Activated CD4-positive, alpha-beta memory T cell treated with anti-CD3 and anti-CD28 coated beads, Interleukin-2, amount 10 ng/mL, durations not matched to agents 7 days and 5 days (primary cell): ENCODE measurements around the gene ACSL4. TPM values are rescaled to one million over a fixed set of nuclear protein-coding genes. Genes with fewer than 3 reads are reported as not detected.
A peak's percentile ranks its signal among the peaks of the same experiment; 100 is the strongest.

Source experiments
- CTCF ChIA-PET: fragments of 350-600 bp; sonication (Branson Sonifier 250); formaldehyde crosslinking; loops from one replicate; lab custom pipeline; 2021; ENCODE audit warnings: antibody characterized with exemption, inconsistent platforms; lab: Charles Lee
- POLR2A ChIA-PET: fragments of 350-600 bp; sonication (Branson Sonifier 250); formaldehyde crosslinking; loops from one replicate; lab custom pipeline; 2021; ENCODE audit warnings: antibody characterized with exemption; lab: Charles Lee
- DNase-seq: peaks from one replicate; pipeline ENCODE4 v3.0.0-alpha.2; 2020
- H3K27ac Mint-ChIP-seq: one replicate; pipeline ENCODE4 v1.8.0; 2021; ENCODE audit warnings: mild to moderate bottlenecking, mixed read lengths
- H3K27me3 Mint-ChIP-seq: one replicate; pipeline ENCODE4 v1.8.0; 2021; ENCODE audit warnings: mixed read lengths
- H3K36me3 Mint-ChIP-seq: one replicate; pipeline ENCODE4 v1.8.0; 2021; ENCODE audit warnings: low read depth, mixed read lengths
- H3K4me1 Mint-ChIP-seq: one replicate; pipeline ENCODE4 v1.8.0; 2021; ENCODE audit warnings: mixed read lengths
- H3K4me3 Mint-ChIP-seq: one replicate; pipeline ENCODE4 v1.8.0; 2021; ENCODE audit warnings: mild to moderate bottlenecking, mixed read lengths
- H3K9me3 Mint-ChIP-seq: one replicate; pipeline ENCODE4 v1.8.0; 2021; ENCODE audit warnings: mixed read lengths
- total RNA-seq, 2 experiments: library from RNA; stranded (reverse); gene quantifications; one replicate each; pipeline ENCODE4 v1.2.3, GENCODE V29; 2021

The ACSL4 gene
- total RNA-seq: 10 to 100 TPM; 62.1 to 64.9 TPM

DNA sequence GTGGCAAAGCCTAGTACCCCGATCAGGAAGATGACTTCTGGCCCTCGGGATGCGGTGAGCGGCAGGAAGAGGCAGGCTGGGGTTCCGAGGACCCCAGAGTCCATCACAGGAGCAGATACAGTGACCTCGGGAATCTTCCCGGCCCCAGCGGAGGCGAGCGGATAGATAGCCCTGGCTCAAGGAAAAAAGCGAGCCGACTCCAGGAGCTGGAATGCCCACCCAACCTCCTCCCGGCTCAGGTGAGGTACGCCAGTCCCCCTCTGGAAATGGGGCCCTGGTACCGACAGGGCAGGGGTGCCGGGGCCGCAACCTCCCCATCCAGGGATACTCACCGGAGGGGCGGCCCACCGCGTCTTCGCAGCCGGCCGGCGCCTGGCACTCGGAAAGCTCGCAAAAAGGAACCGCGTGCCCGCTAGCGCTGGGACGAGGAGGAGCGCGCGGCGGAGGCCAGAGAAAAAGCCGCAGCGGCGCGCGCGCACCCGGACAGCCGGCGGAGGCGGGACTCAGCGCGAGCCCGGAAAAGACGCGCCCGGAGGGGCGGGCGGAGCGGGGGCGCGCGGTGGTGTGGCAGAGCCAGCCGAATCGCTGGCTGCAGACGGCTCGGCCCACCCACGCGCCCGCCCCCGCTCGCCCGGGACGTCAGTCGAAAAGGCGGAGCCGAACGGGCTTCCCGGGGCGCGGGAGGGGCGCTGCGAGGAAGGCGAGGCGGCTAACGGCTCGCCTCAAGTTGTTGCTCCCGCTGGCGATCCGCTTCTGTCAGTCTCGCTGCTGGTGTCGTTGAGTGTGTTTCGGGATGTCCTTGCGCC lies at the start of gene ACSL4:
TSS of gene ACSL4 (minus strand) at position 451 of the 806 bp plus-strand sequence. CDS start 49,894 bp downstream, outside the sequence.
- H3K27ac Mint-ChIP-seq: peak within 1 kb of the TSS; percentile 98
- no peaks in the 10 kb centered on the region for H3K9me3 Mint-ChIP-seq
- H3K4me3 Mint-ChIP-seq: peak within 1 kb of the TSS; percentile 99
- DNase-seq: peak; percentile 88
- peaks cover 23% of the 10 kb centered on the region for H3K36me3 Mint-ChIP-seq
- ChIA-PET POLR2A (interaction anchor here (1.3 to 3.3 kb wide), 6 partner anchors 13 to 270 kb away, joined by 4 to 11 read pairs (median 6); partner anchors contain the start of gene TMEM164), CTCF (interaction anchor here (0.8 to 2.5 kb wide), 3 partner anchors 20 to 124 kb away, joined by 3 to 9 read pairs (median 4); no protein-coding TSS in a partner anchor)
- no peaks in the 10 kb centered on the region for H3K27me3 Mint-ChIP-seq
- peaks cover 32% of the 10 kb centered on the region for H3K4me1 Mint-ChIP-seq

DNA sequence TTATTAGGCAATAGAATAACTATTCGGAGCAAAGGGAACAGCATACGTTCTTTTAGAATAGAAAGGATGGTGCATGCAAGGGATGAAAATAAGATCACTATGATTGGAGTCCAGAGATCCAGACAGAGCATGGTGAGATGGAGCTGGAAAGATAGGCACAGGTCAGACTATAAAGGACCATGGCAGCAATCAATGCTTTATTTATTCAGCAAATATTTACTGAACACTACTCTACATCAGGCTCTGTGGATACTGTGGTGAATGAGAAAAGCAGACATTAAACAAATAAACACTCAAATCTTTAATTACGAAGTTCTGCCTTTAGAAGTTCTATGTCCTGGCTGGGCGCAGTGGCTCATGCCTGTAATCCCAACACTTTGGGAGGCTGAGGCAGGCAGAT lies 44.7 kb upstream of the ACSL4 start:
- Mint-ChIP-seq H3K27ac (no peak overlapping the region), H3K4me3 (no peak overlapping the region), H3K27me3 (no peaks in the 10 kb centered on the region), H3K36me3 (no peaks in the 10 kb centered on the region), H3K4me1 (peaks cover 8% of the 10 kb centered on the region), H3K9me3 (no peaks in the 10 kb centered on the region)
- no peak for DNase-seq
- ChIA-PET POLR2A (no interaction called here), CTCF (no interaction called here)

DNA sequence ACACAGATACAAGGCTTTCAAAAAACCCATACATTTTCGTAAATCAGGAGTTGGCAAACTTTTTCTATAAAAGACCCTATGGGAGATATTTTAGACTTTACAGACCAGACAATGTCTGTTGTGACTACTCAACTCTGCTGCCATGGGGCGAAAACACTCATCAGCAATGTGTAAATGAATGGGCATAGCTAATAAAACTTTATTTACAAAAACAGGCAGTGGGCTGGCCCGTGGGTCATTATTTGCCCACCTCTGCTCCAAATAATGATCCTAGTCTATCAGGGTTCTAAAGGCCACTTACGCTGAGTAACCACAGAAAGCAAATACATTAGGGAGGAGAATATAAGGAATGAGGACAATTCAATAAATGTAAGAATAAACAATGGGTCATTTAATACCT lies 43.9 kb upstream of the ACSL4 start:
- H3K9me3 Mint-ChIP-seq: no peaks in the 10 kb centered on the region
- CTCF ChIA-PET: no interaction called here
- no peaks in the 10 kb centered on the region for H3K36me3 Mint-ChIP-seq
- no peak for DNase-seq
- H3K4me3 Mint-ChIP-seq: no peak overlapping the region
- peaks cover 5% of the 10 kb centered on the region for H3K4me1 Mint-ChIP-seq
- H3K27ac Mint-ChIP-seq: no peak overlapping the region
- POLR2A ChIA-PET: no interaction called here
- H3K27me3 Mint-ChIP-seq: no peaks in the 10 kb centered on the region

DNA sequence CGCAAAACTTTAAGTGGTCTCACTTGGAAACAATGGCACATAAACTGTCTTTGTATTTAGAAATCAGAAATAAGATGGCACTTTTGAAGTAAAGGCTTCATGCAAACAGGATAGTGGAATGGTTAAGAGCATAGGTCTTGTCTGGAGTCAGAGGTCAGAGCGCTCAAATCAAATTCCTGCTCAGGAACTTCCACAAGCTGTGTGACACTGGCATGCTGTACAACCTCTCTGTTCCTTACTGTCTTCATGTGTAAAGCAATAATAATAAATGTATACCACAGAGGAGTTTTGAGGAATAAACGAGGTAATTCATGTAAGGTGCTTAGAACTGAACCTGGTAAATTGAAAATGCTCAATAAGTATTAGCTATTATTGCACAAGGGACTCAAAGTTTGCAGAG lies 43.4 kb upstream of the ACSL4 start:
- Mint-ChIP-seq H3K4me3 (no peak overlapping the region), H3K4me1 (peaks cover 5% of the 10 kb centered on the region), H3K36me3 (no peaks in the 10 kb centered on the region), H3K27me3 (no peaks in the 10 kb centered on the region), H3K9me3 (no peaks in the 10 kb centered on the region), H3K27ac (no peak overlapping the region)
- CTCF ChIA-PET: no interaction called here
- no peak for DNase-seq
- POLR2A ChIA-PET: no interaction called here

DNA sequence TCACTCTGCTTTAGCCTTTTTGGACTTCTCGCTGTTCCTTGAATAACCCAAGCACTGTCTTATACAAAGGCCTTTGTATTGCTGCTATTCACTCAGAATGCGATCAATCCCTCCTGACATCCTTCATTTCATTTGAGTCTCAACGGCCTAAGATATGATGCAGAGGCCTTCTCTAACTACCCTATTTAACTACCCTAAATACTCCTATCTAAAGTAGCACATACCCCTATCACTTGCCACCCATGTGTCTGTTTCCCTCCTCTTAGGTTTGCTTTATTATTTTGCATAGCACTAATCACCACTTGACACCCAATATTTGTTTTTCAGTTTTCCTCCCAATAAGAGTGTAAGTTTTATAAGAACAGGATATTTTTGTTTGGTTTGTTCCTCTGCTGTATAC lies 42.3 kb upstream of the ACSL4 start:
- H3K27ac Mint-ChIP-seq: no peak overlapping the region
- H3K4me3 Mint-ChIP-seq: no peak overlapping the region
- no peaks in the 10 kb centered on the region for H3K9me3 Mint-ChIP-seq
- H3K27me3 Mint-ChIP-seq: no peaks in the 10 kb centered on the region
- CTCF ChIA-PET: no interaction called here
- POLR2A ChIA-PET: interaction anchor here (2.1 kb wide), 1 partner anchor 8 kb away, joined by 5 read pairs; no protein-coding TSS in a partner anchor
- H3K36me3 Mint-ChIP-seq: no peaks in the 10 kb centered on the region
- no peak for DNase-seq
- H3K4me1 Mint-ChIP-seq: peaks cover 5% of the 10 kb centered on the region

DNA sequence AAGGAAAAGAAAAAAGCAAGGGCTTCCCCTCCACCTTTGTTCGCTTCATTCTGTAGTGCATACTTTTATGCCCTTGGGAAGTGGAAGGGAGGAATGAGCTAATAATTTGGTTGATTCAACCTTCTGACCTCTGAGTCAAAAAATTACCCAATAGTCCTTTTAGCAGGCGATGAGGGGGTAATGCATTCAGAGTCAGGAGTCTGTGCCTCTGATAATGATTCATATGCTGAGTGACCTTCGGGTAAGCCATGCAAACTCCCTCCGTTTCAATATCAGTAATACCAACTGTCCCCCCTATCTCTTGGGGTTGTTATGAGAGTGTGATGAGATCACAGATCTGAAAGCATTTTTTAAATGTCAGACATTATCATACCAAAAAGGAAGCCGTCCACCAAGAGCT lies 41.6 kb upstream of the ACSL4 start:
- CTCF ChIA-PET: no interaction called here

DNA sequence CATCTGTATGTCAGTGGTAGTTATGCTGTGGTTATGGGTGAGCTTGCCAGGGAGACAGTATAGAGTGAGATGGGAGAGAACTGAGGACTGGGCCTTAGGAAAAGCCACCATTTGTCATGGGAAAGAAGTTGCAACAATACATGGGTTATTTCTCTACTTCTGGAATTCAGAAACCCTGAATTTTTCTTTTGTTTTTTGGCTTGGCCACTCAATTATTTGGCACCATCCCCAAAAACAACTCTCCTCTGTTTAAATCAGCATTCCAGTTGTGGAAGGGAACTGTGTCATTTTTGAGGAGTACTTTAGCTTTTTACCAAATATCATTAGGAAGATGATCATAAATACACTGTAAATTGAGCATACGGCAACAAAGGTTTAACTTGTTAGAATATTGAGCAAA lies 41.1 kb upstream of the ACSL4 start:
- peaks cover 8% of the 10 kb centered on the region for H3K9me3 Mint-ChIP-seq
- H3K27me3 Mint-ChIP-seq: peaks cover 3% of the 10 kb centered on the region
- DNase-seq: no peak
- H3K4me1 Mint-ChIP-seq: peaks cover 5% of the 10 kb centered on the region
- no peak overlapping the region for H3K27ac Mint-ChIP-seq
- POLR2A ChIA-PET: interaction anchor here (2.1 kb wide), 1 partner anchor 9 kb away, joined by 5 read pairs; no protein-coding TSS in a partner anchor
- CTCF ChIA-PET: no interaction called here
- H3K36me3 Mint-ChIP-seq: no peaks in the 10 kb centered on the region
- H3K4me3 Mint-ChIP-seq: no peak overlapping the region

More for the DNA sequence above, 41.6 kb upstream of the ACSL4 start:
- Mint-ChIP-seq H3K4me1 (peaks cover 5% of the 10 kb centered on the region), H3K4me3 (no peak overlapping the region), H3K36me3 (no peaks in the 10 kb centered on the region), H3K27me3 (peaks cover 3% of the 10 kb centered on the region), H3K27ac (no peak overlapping the region), H3K9me3 (peaks cover 3% of the 10 kb centered on the region)
- POLR2A ChIA-PET: interaction anchor here (2.1 kb wide), 1 partner anchor 9 kb away, joined by 5 read pairs; no protein-coding TSS in a partner anchor
- no peak for DNase-seq

DNA sequence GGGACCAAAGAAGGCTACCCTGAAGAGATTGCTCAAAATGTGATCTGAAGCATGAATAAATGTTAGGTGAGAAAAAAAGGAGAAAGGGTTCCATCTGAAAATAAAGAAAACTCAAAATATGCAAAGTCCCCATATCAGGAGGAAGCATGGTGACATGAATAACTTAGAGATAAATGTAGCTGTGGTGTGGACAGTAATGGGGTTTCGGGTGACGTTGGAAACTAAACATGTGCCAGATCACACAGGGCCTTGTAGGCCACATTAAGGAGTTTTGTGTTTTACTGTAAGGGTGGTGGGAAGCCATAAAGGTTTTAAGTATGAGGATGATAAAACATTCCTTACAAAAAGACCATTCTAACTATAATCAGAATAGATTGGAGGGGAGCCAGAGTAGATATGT lies 40.3 kb upstream of the ACSL4 start:
- Mint-ChIP-seq H3K4me3 (no peak overlapping the region), H3K9me3 (peaks cover 8% of the 10 kb centered on the region), H3K36me3 (no peaks in the 10 kb centered on the region), H3K27me3 (peaks cover 3% of the 10 kb centered on the region), H3K27ac (no peak overlapping the region), H3K4me1 (peaks cover 5% of the 10 kb centered on the region)
- CTCF ChIA-PET: no interaction called here
- DNase-seq: no peak
- POLR2A ChIA-PET: interaction anchor here (2.1 kb wide), 1 partner anchor 10 kb away, joined by 5 read pairs; no protein-coding TSS in a partner anchor

DNA sequence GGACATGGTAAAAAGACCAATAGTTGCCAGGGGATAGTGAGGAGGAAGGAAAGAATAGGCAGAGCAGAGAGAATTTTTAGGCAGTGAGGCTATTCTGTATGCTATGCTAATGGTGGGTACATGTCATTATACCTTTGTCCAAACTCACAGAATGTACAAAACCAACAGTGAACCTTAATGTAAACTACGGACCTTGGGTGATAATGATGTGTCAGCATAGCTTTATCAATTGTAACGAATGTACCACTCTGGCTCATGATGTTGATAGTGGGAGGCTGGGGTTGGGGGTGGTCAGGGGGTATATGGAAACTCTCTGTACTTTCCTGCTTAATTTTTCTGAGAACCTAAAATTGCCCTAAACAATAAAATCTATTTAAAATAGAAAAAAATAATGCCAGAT lies 37.7 kb upstream of the ACSL4 start:
- ChIA-PET CTCF (no interaction called here), POLR2A (no interaction called here)
- no peak for DNase-seq
- no peaks in the 10 kb centered on the region for H3K36me3 Mint-ChIP-seq
- H3K27me3 Mint-ChIP-seq: peaks cover 6% of the 10 kb centered on the region
- H3K9me3 Mint-ChIP-seq: peaks cover 8% of the 10 kb centered on the region
- H3K4me3 Mint-ChIP-seq: no peak overlapping the region
- no peak overlapping the region for H3K27ac Mint-ChIP-seq
- peaks cover 7% of the 10 kb centered on the region for H3K4me1 Mint-ChIP-seq

DNA sequence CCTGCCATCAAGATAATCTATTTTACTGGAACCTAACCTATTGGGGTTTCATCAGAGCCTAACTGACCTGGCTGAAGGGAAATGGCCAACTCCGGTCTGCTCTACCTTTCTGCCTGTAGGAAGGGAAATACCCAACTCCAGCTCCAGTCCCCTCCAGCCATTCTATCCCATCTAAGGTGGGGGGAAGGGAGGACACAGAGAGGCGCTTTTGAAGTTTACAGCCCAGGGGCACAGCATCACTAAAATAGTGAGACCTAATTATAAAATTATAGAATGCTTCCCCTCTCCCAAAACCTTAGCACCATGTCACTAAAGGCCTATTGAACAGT lies 27.8 kb upstream of the ACSL4 start:
- ChIA-PET POLR2A (interaction anchor here (1.8 kb wide), 1 partner anchor 22 kb away, joined by 4 read pairs; no protein-coding TSS in a partner anchor), CTCF (no interaction called here)
- Mint-ChIP-seq H3K4me3 (no peak overlapping the region), H3K4me1 (peaks cover 19% of the 10 kb centered on the region), H3K27ac (no peak overlapping the region), H3K36me3 (no peaks in the 10 kb centered on the region), H3K9me3 (no peaks in the 10 kb centered on the region), H3K27me3 (peaks cover 8% of the 10 kb centered on the region)
- DNase-seq: no peak

DNA sequence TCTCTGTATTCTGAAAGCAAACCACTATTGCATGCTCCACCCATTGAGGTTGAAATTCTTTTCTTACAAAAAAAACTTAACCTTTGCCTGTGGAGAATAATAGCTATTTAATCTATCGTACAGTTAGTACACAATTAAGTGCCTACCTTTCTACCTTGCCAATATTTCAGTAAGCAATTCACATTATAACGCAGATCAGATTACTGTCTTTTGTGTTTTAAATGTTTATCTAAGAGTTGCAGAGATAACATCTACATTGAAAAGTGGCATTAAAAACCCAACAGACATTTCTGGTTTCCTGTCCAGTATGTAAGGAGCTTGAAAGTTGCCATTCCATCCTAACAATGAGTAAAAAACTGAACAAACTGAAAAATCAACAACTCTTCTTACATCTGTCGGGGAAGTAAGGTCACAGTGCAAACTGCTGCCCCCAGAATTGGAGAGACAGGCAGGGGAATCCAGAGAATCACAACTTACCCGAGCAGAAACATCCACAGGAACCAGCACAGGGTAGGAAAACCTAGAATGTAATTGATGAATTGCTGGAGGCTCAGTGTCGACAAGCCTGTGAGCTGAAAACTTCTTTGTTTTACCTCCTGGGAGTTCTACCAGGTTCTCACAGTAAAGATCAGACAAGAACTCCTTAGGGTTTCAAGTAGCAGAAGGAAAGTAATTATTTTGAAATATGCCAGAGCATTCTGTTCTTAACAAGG lies 27.3 kb upstream of the ACSL4 start:
- CTCF ChIA-PET: interaction anchor here (1.4 kb wide), 1 partner anchor 96 kb away, joined by 3 read pairs; no protein-coding TSS in a partner anchor
- H3K27ac Mint-ChIP-seq: peak overlapping the region; percentile 77

DNA sequence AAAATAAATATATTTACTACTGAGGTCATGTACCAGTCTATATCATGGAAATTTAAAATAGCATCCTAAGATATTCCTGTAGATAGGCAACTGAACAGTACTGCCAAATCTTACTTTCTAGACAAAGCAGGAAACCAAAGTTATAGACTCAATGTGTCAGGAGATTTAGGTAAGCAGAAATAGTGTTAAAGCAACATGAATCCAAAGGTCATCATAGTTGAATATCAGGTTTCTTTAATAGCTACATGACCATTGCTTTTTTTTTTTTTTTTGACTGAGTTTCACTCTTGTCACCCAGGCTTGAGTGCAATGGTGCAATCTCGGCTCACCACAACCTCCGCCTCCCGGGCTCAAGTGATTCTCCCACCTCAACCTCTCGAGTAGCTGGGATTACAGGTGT lies 20.2 kb upstream of the ACSL4 start:
- POLR2A ChIA-PET: no interaction called here
- H3K4me1 Mint-ChIP-seq: no peaks in the 10 kb centered on the region
- CTCF ChIA-PET: no interaction called here
- no peak overlapping the region for H3K27ac Mint-ChIP-seq
- no peak overlapping the region for H3K4me3 Mint-ChIP-seq
- H3K9me3 Mint-ChIP-seq: no peaks in the 10 kb centered on the region
- H3K27me3 Mint-ChIP-seq: peaks cover 1% of the 10 kb centered on the region
- H3K36me3 Mint-ChIP-seq: peaks cover 2% of the 10 kb centered on the region
- no peak for DNase-seq

More for the DNA sequence above, 27.3 kb upstream of the ACSL4 start:
- Mint-ChIP-seq H3K27me3 (peaks cover 4% of the 10 kb centered on the region), H3K9me3 (no peaks in the 10 kb centered on the region), H3K36me3 (no peaks in the 10 kb centered on the region), H3K4me1 (peaks cover 19% of the 10 kb centered on the region), H3K4me3 (no peak overlapping the region)
- POLR2A ChIA-PET: interaction anchor here (1.8 kb wide), 1 partner anchor 23 kb away, joined by 4 read pairs; no protein-coding TSS in a partner anchor
- DNase-seq: no peak

DNA sequence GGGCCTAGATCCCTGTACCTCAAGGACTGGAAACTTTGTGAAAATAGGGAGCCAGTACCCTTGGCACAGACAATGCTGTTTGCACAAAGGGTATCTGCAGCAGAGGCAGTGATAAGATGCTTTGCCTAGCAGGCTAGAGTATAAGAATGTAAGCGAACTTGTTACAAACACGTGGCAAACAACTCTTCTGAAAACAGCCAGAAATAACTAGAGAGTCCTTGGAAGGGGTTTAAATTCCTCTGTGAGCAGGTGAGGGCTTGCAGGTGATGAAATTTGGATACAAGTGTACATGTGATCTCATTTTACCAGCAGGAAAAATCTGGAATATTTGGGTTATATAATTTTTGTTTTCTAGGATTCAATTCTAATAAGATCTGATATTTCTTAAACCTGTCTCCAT lies 18.6 kb upstream of the ACSL4 start:
- Mint-ChIP-seq H3K4me1 (no peaks in the 10 kb centered on the region), H3K27me3 (no peaks in the 10 kb centered on the region), H3K9me3 (no peaks in the 10 kb centered on the region), H3K36me3 (peaks cover 2% of the 10 kb centered on the region), H3K27ac (no peak overlapping the region), H3K4me3 (no peak overlapping the region)
- CTCF ChIA-PET: no interaction called here
- DNase-seq: no peak
- POLR2A ChIA-PET: no interaction called here
